ENCODE measurements around the gene RAX2. TPM values are rescaled to one million over a fixed set of nuclear protein-coding genes. Genes with fewer than 3 reads are reported as not detected.
A peak's percentile ranks its signal among the peaks of the same experiment; 100 is the strongest.

RAX2 gene
- total and polyA plus RNA-seq, 9 of the 15 experiments (the other 6 are each of a cell fraction or from before 2014, with no cell fraction given) = not detected

DNA sequence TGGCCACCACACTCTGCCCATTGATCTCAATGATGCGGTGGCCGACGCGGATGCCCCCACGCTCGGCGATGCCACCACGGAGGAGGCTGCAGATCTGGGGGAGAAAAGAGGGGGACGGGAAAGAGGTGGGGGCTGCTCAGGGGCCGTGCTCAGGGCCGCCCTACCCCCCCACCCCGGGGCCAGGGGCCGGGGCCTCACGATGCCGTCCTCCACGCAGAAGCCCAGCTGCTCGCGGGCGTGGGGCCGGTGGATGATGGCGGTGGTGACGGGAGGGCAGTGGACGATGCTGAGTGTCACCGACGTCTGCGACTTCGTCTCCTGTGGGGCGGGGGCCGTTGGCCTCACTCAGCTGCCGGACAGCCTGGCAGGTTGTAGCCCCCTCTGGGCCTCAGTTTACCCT lies 20.8 kb downstream of the RAX2 start:
- intact Hi-C loops (cut with micrococcal nuclease) = no loop called here
- peaks cover 0 to 23% of the 10 kb centered on the region in 2 experiments; a peak in 2 of 5 replicates for H3K4me1 ChIP-seq (replicated peaks in 1 of 2; ENCODE audit: control insufficient read depth in 2 of 2, insufficient read depth in 2 of 2, low read length in 2 of 2)
- no peaks in the 10 kb centered on the region for H4K20me1 ChIP-seq (replicated peaks; ENCODE audit: control insufficient read depth, insufficient read depth, low read length)
- H3K9me3 ChIP-seq (replicated peaks; ENCODE audit: control insufficient read depth, insufficient read depth, low read depth, low read length) = no peaks in the 10 kb centered on the region
- FAIRE-seq = no peak
- H3K36me3 ChIP-seq (ENCODE audit: control insufficient read depth, insufficient read depth, low read length) = peaks cover 14% of the 10 kb centered on the region; the same call in 1 of the 3 replicates
- no peaks in the 10 kb centered on the region for H3K27me3 ChIP-seq (ENCODE audit: control insufficient read depth in 2 of 2, insufficient read depth in 2 of 2, low read length in 2 of 2)
- TF ChIP-seq, protein P1, sequence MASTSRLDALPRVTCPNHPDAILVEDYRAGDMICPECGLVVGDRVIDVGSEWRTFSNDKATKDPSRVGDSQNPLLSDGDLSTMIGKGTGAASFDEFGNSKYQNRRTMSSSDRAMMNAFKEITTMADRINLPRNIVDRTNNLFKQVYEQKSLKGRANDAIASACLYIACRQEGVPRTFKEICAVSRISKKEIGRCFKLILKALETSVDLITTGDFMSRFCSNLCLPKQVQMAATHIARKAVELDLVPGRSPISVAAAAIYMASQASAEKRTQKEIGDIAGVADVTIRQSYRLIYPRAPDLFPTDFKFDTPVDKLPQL (IDR thresholded peaks at IDR 0.05; ENCODE audit: extremely low read depth, insufficient read length) = no peak
- TF ChIP-seq GABPB1 (CRISPR knock-in tag; IDR thresholded peaks at IDR 0.05) = no peak
- TF ChIP-seq WHSC1 (IDR thresholded peaks at IDR 0.05; ENCODE audit: low read length) = no peak
- no peak for TF ChIP-seq CBX3 (IDR thresholded peaks at IDR 0.05; ENCODE audit: borderline replicate concordance in 1 of 2, low read length in 2 of 2)
- peak; percentile 76 for TF ChIP-seq PCBP1 (IDR thresholded peaks at IDR 0.05; ENCODE audit: low read depth, low read length, poor library complexity, severe bottlenecking)
- no peak for TF ChIP-seq MAZ (CRISPR knock-in tag; conservative IDR thresholded peaks at IDR 0.05 in 1 of 2, IDR thresholded peaks at IDR 0.05 in 1 of 2)
- TF ChIP-seq, protein P2, sequence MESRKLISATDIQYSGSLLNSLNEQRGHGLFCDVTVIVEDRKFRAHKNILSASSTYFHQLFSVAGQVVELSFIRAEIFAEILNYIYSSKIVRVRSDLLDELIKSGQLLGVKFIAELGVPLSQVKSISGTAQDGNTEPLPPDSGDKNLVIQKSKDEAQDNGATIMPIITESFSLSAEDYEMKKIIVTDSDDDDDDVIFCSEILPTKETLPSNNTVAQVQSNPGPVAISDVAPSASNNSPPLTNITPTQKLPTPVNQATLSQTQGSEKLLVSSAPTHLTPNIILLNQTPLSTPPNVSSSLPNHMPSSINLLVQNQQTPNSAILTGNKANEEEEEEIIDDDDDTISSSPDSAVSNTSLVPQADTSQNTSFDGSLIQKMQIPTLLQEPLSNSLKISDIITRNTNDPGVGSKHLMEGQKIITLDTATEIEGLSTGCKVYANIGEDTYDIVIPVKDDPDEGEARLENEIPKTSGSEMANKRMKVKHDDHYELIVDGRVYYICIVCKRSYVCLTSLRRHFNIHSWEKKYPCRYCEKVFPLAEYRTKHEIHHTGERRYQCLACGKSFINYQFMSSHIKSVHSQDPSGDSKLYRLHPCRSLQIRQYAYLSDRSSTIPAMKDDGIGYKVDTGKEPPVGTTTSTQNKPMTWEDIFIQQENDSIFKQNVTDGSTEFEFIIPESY (CRISPR knock-in tag; IDR thresholded peaks at IDR 0.05) = peak; percentile 23; the same call in 1 of the 2 replicates
- TF ChIP-seq GTF2A2 (tag; IDR thresholded peaks at IDR 0.05) = no peak
- no peak for TF ChIP-seq MXI1 (IDR thresholded peaks at IDR 0.05; ENCODE audit: low read depth, low read length)
- DNase-seq (ENCODE audit: extremely low read depth in 1 of 4, low spot score in 3 of 4) = no peak
- in situ Hi-C loops (cut with MboI) = no loop called here
- H3K4me3 ChIP-seq = no peak overlapping the region
- no peaks in the 10 kb centered on the region for H3K79me2 ChIP-seq (ENCODE audit: control insufficient read depth, insufficient read depth, low read length)
- 96% methylated on average over 10 of the region's 30 CpGs for WGBS (ENCODE audit: insufficient coverage, low coverage, missing lambda C conversion rate)
- ChIA-PET CTCF (ENCODE audit: low intra/inter-chr PET ratio) (no interaction called here), POLR2A (interaction anchor here (0.6 to 1.0 kb wide), 2 partner anchors 12 to 52 kb away, joined by 3 to 5 read pairs; partner anchors contain the start of gene MRPL54)
- H3K9me1 ChIP-seq (ENCODE audit: control insufficient read depth, insufficient read depth, low read length) = no peaks in the 10 kb centered on the region
- no peak overlapping the region for H3K4me2 ChIP-seq (ENCODE audit: insufficient read depth, low read length)
- H3K9ac ChIP-seq (ENCODE audit: insufficient read depth in 1 of 2, low read depth in 2 of 2, low read length in 2 of 2) = no peak overlapping the region
- H3K27ac ChIP-seq (ENCODE audit: extremely low read depth, low read depth, low read length) = no peak overlapping the region
- no peak overlapping the region for H2AFZ ChIP-seq (ENCODE audit: low read depth, low read length)
- ATAC-seq = no peak
- BruUV-seq (replicated peaks) = no TSS peak

Data from K562 (cell line).